ENCODE measurements around the gene HS2ST1.

The HS2ST1 gene

DNA sequence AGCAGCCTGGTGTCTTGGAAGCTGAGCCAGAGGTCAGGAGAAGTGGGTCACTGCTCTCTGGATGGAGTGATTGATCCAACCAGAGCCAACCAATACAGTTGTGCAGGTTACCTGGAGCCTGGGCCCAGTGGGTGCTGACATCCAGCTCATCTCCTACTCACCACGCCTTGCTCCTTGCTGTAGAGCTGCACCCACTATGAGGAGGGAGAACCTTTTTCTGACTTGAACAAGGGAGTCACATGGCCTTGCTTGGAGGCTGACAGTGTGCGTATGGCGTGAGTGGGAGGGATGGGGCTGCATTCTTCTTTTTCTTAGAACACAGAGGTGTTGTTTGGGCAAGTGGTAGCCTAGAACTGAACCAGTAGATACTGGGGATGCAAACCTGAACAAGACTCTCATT, 213.1 kb downstream of the HS2ST1 start:
- TF ChIP-seq, protein P1, sequence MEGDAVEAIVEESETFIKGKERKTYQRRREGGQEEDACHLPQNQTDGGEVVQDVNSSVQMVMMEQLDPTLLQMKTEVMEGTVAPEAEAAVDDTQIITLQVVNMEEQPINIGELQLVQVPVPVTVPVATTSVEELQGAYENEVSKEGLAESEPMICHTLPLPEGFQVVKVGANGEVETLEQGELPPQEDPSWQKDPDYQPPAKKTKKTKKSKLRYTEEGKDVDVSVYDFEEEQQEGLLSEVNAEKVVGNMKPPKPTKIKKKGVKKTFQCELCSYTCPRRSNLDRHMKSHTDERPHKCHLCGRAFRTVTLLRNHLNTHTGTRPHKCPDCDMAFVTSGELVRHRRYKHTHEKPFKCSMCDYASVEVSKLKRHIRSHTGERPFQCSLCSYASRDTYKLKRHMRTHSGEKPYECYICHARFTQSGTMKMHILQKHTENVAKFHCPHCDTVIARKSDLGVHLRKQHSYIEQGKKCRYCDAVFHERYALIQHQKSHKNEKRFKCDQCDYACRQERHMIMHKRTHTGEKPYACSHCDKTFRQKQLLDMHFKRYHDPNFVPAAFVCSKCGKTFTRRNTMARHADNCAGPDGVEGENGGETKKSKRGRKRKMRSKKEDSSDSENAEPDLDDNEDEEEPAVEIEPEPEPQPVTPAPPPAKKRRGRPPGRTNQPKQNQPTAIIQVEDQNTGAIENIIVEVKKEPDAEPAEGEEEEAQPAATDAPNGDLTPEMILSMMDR (conservative IDR thresholded peaks at IDR 0.05; ENCODE audit: low read depth), result no peak
- ChIA-PET CTCF (interaction anchor here (0.6 kb wide), 1 partner anchor 1656 kb away, joined by 3 read pairs; no protein-coding TSS in a partner anchor), POLR2A (ENCODE audit: low non-redundant PET) (interaction anchor here (0.6 kb wide), 1 partner anchor 778 kb away, joined by 3 read pairs; no protein-coding TSS in a partner anchor)
- no peak overlapping the region for H3K27ac ChIP-seq
- DNase-seq (ENCODE audit: low spot score), result no peak

DNA sequence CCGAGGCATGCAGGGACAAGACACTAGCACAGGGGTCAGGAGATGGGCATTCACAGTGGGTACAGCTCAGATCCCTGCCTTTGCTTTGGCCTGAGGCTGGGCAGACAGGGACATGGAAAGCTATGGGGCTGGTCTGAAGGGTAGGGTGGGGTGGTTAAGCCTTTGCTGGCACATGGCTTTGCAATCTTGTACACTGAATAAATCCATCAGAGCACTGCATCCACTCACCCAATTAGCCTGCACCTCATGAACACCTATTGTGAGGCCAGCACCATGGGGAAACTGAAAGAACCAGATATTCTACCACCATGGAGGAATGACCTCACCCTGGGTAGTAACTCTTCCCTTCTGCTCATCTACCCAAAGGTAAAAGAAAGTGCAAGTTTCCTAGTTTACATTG, 214.6 kb downstream of the HS2ST1 start:
- TF ChIP-seq, protein P1 (conservative IDR thresholded peaks at IDR 0.05; ENCODE audit: low read depth), result no peak
- ChIA-PET POLR2A (ENCODE audit: low non-redundant PET) (no interaction called here), CTCF (interaction anchor here (0.7 kb wide), 1 partner anchor 11 kb away, joined by 4 read pairs; no protein-coding TSS in a partner anchor)
- peak; percentile 46 for DNase-seq (ENCODE audit: low spot score)
- H3K27ac ChIP-seq, result no peak overlapping the region

DNA sequence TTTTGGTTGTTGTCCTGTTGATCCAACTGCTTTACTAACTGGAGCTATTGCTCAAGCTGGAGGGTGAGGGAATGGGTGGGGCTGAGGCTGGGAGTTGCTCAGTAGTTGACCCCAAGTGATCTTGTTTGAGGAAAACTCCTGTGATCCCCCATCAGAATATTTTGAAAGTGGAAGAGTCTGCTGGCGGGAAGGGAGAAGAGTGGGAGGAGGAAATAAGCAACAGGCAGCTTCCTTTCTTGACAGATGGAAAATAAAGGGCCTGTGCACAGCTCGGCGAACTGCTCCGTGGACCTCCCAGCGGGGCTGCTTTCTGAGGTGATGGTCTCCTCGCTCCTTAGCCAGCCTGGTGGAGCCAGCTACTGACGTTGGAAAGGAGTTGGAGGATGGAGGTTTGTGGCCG, 215.2 kb downstream of the HS2ST1 start:
- ChIA-PET CTCF (interaction anchor here (0.7 kb wide), 1 partner anchor 12 kb away, joined by 4 read pairs; no protein-coding TSS in a partner anchor), POLR2A (ENCODE audit: low non-redundant PET) (no interaction called here)

DNA sequence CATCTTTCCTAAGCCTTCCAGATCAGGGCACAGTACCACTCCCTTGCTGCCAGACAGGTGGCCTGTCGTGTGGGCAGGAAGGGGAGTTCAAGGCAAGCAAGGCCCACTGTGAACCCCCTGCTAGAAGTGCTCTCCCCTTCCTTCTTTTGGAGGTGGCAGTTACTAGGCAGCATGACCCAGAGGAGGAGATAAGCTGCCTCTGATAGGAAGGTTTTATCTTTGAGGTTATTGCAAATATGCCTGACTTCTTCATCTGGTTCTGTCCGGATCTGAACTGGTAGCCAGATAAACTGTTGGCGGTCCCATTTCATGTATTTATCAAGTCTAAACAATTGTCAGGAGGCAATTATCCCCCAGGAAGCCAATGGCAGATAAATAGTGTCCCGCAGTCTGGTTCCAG, 216.0 kb downstream of the HS2ST1 start:
- DNase-seq (ENCODE audit: low spot score), result no peak
- POLR2A ChIA-PET (ENCODE audit: low non-redundant PET), result no interaction called here
- TF ChIP-seq, protein P1 (conservative IDR thresholded peaks at IDR 0.05; ENCODE audit: low read depth), result no peak
- no peak overlapping the region for H3K27ac ChIP-seq
- CTCF ChIA-PET, result interaction anchor here (1.5 kb wide), 1 partner anchor 9 kb away, joined by 3 read pairs; no protein-coding TSS in a partner anchor

More for the DNA sequence above, 215.2 kb downstream of the HS2ST1 start:
- DNase-seq (ENCODE audit: low spot score), result no peak
- H3K27ac ChIP-seq, result no peak overlapping the region
- TF ChIP-seq, protein P1 (conservative IDR thresholded peaks at IDR 0.05; ENCODE audit: low read depth), result no peak

DNA sequence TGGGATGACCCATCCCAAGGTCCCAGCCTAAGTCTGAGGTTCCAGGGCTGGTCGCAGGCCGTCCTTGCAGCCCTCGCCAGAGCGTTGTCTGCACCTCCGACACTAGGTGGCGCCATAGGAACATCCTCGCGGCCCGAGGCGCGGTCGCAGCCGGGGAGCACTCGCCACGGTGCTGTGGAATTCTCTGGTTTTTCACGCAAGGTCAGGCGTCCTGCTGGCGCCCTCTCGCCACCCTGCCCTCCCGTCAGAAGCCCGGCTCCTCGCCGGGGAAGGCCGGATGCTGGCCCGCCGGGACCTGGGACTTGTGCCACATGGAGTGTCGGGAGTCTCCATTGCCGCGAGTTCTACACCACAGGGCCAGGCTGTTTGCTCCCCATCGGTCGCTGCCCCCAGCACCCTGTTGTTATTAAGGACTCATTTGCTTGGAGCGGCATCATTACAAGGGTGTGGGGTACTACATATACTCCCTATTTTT, 217.4 kb downstream of the HS2ST1 start:
- CTCF ChIA-PET, result interaction anchor here (0.6 to 1.5 kb wide), 4 partner anchors 8 to 198 kb away, joined by 3 to 6 read pairs (median 4); no protein-coding TSS in a partner anchor
- POLR2A ChIA-PET (ENCODE audit: low non-redundant PET), result no interaction called here
- TF ChIP-seq, protein P1 (conservative IDR thresholded peaks at IDR 0.05; ENCODE audit: low read depth), result peak; percentile 90
- DNase-seq (ENCODE audit: low spot score), result peak; percentile 79
- H3K27ac ChIP-seq, result no peak overlapping the region

DNA sequence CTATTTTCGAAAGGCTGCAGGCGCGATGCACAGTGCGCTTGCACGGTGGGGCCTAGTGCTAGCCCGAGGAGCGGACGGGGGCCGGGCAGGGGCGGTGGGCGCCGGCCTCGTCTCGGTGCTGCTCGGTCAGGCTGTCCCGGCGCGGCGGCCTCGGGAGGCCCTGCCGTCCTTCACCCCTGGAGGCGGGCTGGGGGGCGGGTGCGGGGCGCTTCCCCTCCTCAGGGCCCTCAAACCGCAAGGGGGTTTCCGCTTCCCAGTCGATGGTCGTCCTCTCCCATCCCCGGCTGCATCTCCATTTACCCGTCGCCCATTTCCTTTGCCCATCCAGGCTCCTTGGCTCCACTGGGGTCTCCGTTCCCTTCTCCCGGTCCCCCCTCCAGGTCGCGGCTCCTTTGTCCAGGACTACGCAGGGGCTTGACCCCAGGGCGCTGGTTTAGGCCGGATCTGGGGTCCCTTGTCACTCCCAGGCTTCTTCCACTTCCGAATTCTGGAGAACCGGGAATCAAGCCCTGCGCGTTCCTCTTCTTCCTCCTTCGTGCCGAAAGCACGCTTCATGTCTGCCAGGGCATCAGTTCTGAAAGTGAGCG, 217.9 kb downstream of the HS2ST1 start:
- POLR2A ChIA-PET (ENCODE audit: low non-redundant PET), result no interaction called here
- DNase-seq (ENCODE audit: low spot score), result no peak
- CTCF ChIA-PET, result interaction anchor here (0.8 kb wide), 1 partner anchor 199 kb away, joined by 3 read pairs; no protein-coding TSS in a partner anchor
- TF ChIP-seq, protein P1 (conservative IDR thresholded peaks at IDR 0.05; ENCODE audit: low read depth), result no peak
- no peak overlapping the region for H3K27ac ChIP-seq
